Measurements from ENCODE around the gene S100PBP. TPM values are rescaled to one million over a fixed set of nuclear protein-coding genes. Genes with fewer than 3 reads are reported as not detected.

The S100PBP gene
- total and polyA plus RNA-seq, 9 of the 15 experiments (the other 6 are each of a cell fraction or from before 2014, with no cell fraction given): 22.9 to 60.2 (median 32.9) TPM

- Histone ChIP-seq H3K27ac (ENCODE audit: extremely low read depth, low read depth, low read length) (no peak overlapping the region), H3K9me1 (ENCODE audit: control insufficient read depth, insufficient read depth, low read length) (no peaks in the 10 kb centered on the region), H3K4me3 (no peak overlapping the region), H3K79me2 (ENCODE audit: control insufficient read depth, insufficient read depth, low read length) (no peaks in the 10 kb centered on the region), H3K4me2 (ENCODE audit: insufficient read depth, low read length) (no peak overlapping the region), H3K9ac (ENCODE audit: insufficient read depth in 1 of 2, low read depth in 2 of 2, low read length in 2 of 2) (no peak overlapping the region), H3K27me3 (ENCODE audit: control insufficient read depth in 2 of 2, insufficient read depth in 2 of 2, low read length in 2 of 2) (peaks cover 12 to 13% of the 10 kb centered on the region in 2 experiments; a peak in 4 of 5 replicates), H3K4me1 (replicated peaks in 1 of 2; ENCODE audit: control insufficient read depth in 2 of 2, insufficient read depth in 2 of 2, low read length in 2 of 2) (peaks cover 0 to 2% of the 10 kb centered on the region in 2 experiments; a peak in 4 of 5 replicates), H2AFZ (ENCODE audit: low read depth, low read length) (no peak overlapping the region), H3K9me3 (replicated peaks; ENCODE audit: control insufficient read depth, insufficient read depth, low read depth, low read length) (peaks cover 2% of the 10 kb centered on the region; the same call in 1 of the 2 replicates), H3K36me3 (ENCODE audit: control insufficient read depth, insufficient read depth, low read length) (no peaks in the 10 kb centered on the region), H4K20me1 (replicated peaks; ENCODE audit: control insufficient read depth, insufficient read depth, low read length) (no peaks in the 10 kb centered on the region)
- DNase-seq (ENCODE audit: extremely low read depth in 1 of 4, low spot score in 3 of 4) (no peak), ATAC-seq (peak; percentile 53; the same call in 2 of the 3 replicates), FAIRE-seq (no peak)
- WGBS (ENCODE audit: insufficient coverage, low coverage, missing lambda C conversion rate): 34% methylated on average over 7 of the region's 7 CpGs
- POLR2A ChIA-PET: interaction anchor here (0.6 to 2.4 kb wide), 5 partner anchors 9 to 444 kb away, joined by 3 to 12 read pairs (median 4); no protein-coding TSS in a partner anchor
- CTCF ChIA-PET (ENCODE audit: low intra/inter-chr PET ratio): no interaction called here
- intact Hi-C loops (cut with micrococcal nuclease) (no loop called here), in situ Hi-C loops (cut with MboI) (no loop called here)
- BruUV-seq (replicated peaks): no TSS peak
- TF ChIP-seq ZNF436 (CRISPR knock-in tag; IDR thresholded peaks at IDR 0.05) (no peak), ZNF347 (CRISPR knock-in tag; IDR thresholded peaks at IDR 0.05; ENCODE audit: low read depth) (no peak), NCOA2 (IDR thresholded peaks at IDR 0.05; ENCODE audit: partially characterized antibody in 2 of 2) (no peak), DDX20 (tag; IDR thresholded peaks at IDR 0.05; ENCODE audit: low read depth) (no peak), ELF2 (CRISPR knock-in tag; IDR thresholded peaks at IDR 0.05) (no peak), KAT7 (CRISPR knock-in tag; IDR thresholded peaks at IDR 0.05; ENCODE audit: borderline replicate concordance) (no peak), ZC3H11A (IDR thresholded peaks at IDR 0.05; ENCODE audit: low read depth, low read length) (no peak), PPARD (CRISPR knock-in tag; IDR thresholded peaks at IDR 0.05) (no peak), XRCC3 (IDR thresholded peaks at IDR 0.05) (no peak), SRSF3 (IDR thresholded peaks at IDR 0.05; ENCODE audit: insufficient read depth, low read length) (no peak), C11orf30 (IDR thresholded peaks at IDR 0.05; ENCODE audit: low read depth) (no peak), ZFP36 (IDR thresholded peaks at IDR 0.05; ENCODE audit: low read depth, low read length, partially characterized antibody) (no peak), DIDO1 (tag; IDR thresholded peaks at IDR 0.05; ENCODE audit: low read depth) (no peak), SIX5 (IDR thresholded peaks at IDR 0.05; ENCODE audit: borderline replicate concordance in 1 of 2, insufficient read depth in 1 of 2, low read depth in 1 of 2, low read length in 2 of 2) (no peak), TOE1 (IDR thresholded peaks at IDR 0.05; ENCODE audit: borderline replicate concordance) (no peak), TOE1 (CRISPR knock-in tag; IDR thresholded peaks at IDR 0.05; ENCODE audit: borderline replicate concordance, low read depth) (no peak), SRF (CRISPR knock-in tag; IDR thresholded peaks at IDR 0.05) (no peak)
- TF ChIP-seq, protein P1, sequence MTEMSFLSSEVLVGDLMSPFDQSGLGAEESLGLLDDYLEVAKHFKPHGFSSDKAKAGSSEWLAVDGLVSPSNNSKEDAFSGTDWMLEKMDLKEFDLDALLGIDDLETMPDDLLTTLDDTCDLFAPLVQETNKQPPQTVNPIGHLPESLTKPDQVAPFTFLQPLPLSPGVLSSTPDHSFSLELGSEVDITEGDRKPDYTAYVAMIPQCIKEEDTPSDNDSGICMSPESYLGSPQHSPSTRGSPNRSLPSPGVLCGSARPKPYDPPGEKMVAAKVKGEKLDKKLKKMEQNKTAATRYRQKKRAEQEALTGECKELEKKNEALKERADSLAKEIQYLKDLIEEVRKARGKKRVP (CRISPR knock-in tag; IDR thresholded peaks at IDR 0.05): no peak
- TF ChIP-seq, protein P2, sequence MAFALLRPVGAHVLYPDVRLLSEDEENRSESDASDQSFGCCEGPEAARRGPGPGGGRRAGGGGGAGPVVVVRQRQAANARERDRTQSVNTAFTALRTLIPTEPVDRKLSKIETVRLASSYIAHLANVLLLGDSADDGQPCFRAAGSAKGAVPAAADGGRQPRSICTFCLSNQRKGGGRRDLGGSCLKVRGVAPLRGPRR (CRISPR knock-in tag; IDR thresholded peaks at IDR 0.05): no peak
Observed at GRCh38 chr1:32906654-32907053, 89.2 kb downstream of the S100PBP start.

Data from K562 (cell line).